ENCODE measurements around the gene ALDH2. TPM values are rescaled to one million over a fixed set of nuclear protein-coding genes. Genes with fewer than 3 reads are reported as not detected.

The ALDH2 gene
- total and polyA plus RNA-seq, 2 of the 8 experiments (the other 6 are each of a cell fraction or from before 2014, with no cell fraction given) = 25.4 to 43.8 TPM

- Histone ChIP-seq H4K91ac (replicated peaks; ENCODE audit: insufficient read length, low read length) (no peak overlapping the region), H3K4me1 (replicated peaks in 1 of 4; ENCODE audit: control insufficient read depth in 3 of 4, insufficient read depth in 4 of 4, low read length in 3 of 4) (peaks cover 0 to 3% (median 0%) of the 10 kb centered on the region in 4 experiments; a peak in 4 of 7 replicates), H3K36me3 (ENCODE audit: control insufficient read depth in 2 of 4, insufficient read depth in 4 of 4, low read length in 3 of 4) (no peaks in the 10 kb centered on the region), H3K4me3 (ENCODE audit: extremely low read depth in 1 of 4, insufficient read depth in 2 of 4, low read depth in 3 of 4, low read length in 4 of 4) (no peak overlapping the region), H2BK15ac (ENCODE audit: low read length) (no peak overlapping the region), H2AFZ (ENCODE audit: low read length) (no peak overlapping the region), H3K4ac (replicated peaks; ENCODE audit: insufficient read length, low read depth, low read length) (no peak overlapping the region), H3K4me2 (ENCODE audit: insufficient read depth in 1 of 2, low read depth in 2 of 2, low read length in 2 of 2) (no peak overlapping the region), H3K56ac (replicated peaks; ENCODE audit: insufficient read length, low read depth, low read length) (no peak overlapping the region), H3K23me2 (ENCODE audit: low read depth, low read length) (no peaks in the 10 kb centered on the region), H3K14ac (ENCODE audit: insufficient read length) (no peak overlapping the region), H4K8ac (ENCODE audit: extremely low read depth, insufficient read depth, low read length) (no peak overlapping the region), H3K18ac (ENCODE audit: extremely low read depth, low read length) (no peak overlapping the region), H3K23ac (ENCODE audit: insufficient read length) (no peak overlapping the region), H3K79me1 (ENCODE audit: low read depth, low read length) (peaks cover 4% of the 10 kb centered on the region; the same call in 1 of the 2 replicates), H2BK20ac (ENCODE audit: low read length) (no peak overlapping the region), H2BK120ac (replicated peaks; ENCODE audit: low read depth, low read length) (no peak overlapping the region), H2BK5ac (ENCODE audit: low read depth, low read length) (no peak overlapping the region), H3K27me3 (replicated peaks in 1 of 4; ENCODE audit: control insufficient read depth in 3 of 4, extremely low read depth in 1 of 4, insufficient read depth in 3 of 4, low read length in 3 of 4) (no peaks in the 10 kb centered on the region), H3K9ac (replicated peaks in 1 of 4; ENCODE audit: extremely low read depth in 1 of 4, low read depth in 3 of 4, low read length in 3 of 4) (no peak overlapping the region), H3K27ac (ENCODE audit: low read depth, low read length) (no peak overlapping the region), H2AK5ac (ENCODE audit: low read depth, low read length) (no peak overlapping the region), H3K9me3 (ENCODE audit: insufficient read depth in 2 of 2, low read depth in 1 of 2, low read length in 1 of 2) (peaks cover 0 to 2% of the 10 kb centered on the region in 2 experiments; a peak in 1 of 4 replicates), H3K79me2 (ENCODE audit: control insufficient read depth in 1 of 2, insufficient read depth in 2 of 2, low read length in 2 of 2) (peaks cover 0 to 4% of the 10 kb centered on the region in 2 experiments; a peak in 1 of 4 replicates), H2BK12ac (ENCODE audit: low read depth, low read length) (no peak overlapping the region), H4K5ac (ENCODE audit: insufficient read length, low read depth, low read length) (no peak overlapping the region), H4K20me1 (replicated peaks in 1 of 2; ENCODE audit: control insufficient read depth in 1 of 2, insufficient read depth in 2 of 2, low read length in 2 of 2) (peaks cover 0 to 1% of the 10 kb centered on the region in 2 experiments)
- CTCF ChIA-PET (ENCODE audit: partially characterized antibody) = interaction anchor here (1.1 to 2.0 kb wide), 6 partner anchors 12 to 63 kb away, joined by 4 to 11 read pairs (median 4); no protein-coding TSS in a partner anchor
- DNase-seq (ENCODE audit: low read depth in 1 of 2, low spot score in 2 of 2) = no peak
- TF ChIP-seq SRF (IDR thresholded peaks at IDR 0.05; ENCODE audit: low read depth, low read length) (no peak), E2F6 (IDR thresholded peaks at IDR 0.05) (peak; percentile 17; the same call in 1 of the 2 replicates)
- WGBS, 2 experiments (ENCODE audit: extremely low coverage in 1 of 2, insufficient coverage in 1 of 2, insufficient read length in 1 of 2, insufficient replicate concordance in 2 of 2, low coverage in 1 of 2, low lambda C conversion rate in 2 of 2, missing lambda C conversion rate in 1 of 2) = 90% methylated on average over 17 of the region's 17 CpGs; no CpG with 5 or more reads in 1 of the 2 experiments
- FAIRE-seq = no peak
- POLR2A ChIA-PET (ENCODE audit: partially characterized antibody) = interaction anchor here (0.5 to 4.1 kb wide), 4 partner anchors 12 to 17 kb away, joined by 4 to 18 read pairs (median 6); no protein-coding TSS in a partner anchor
Measured at GRCh38 chr12:111773801-111774551, 7.2 kb downstream of the ALDH2 start.
